Measurements from ENCODE around the gene ABHD17B.

- TF ChIP-seq POLR2A (IDR thresholded peaks at IDR 0.05; ENCODE audit: low read length) (no peak), GATA1 (IDR thresholded peaks at IDR 0.05; ENCODE audit: low read depth, low read length) (no peak)
Observed at GRCh38 chr9:71916834-71917534, 6.0 kb upstream of the ABHD17B start.
